Effector CD4-positive, alpha-beta T cell (primary cell): ENCODE data around the gene OFD1.
A peak's percentile ranks its signal among the peaks of the same experiment; 100 is the strongest.

Experiments used
- DNase-seq: peaks from one replicate; pipeline ENCODE4 v3.0.0-alpha.2; 2020
- total RNA-seq: gene quantifications from one replicate; lab custom pipeline; 2026; lab: John Stamatoyannopoulos, UW

OFD1 gene
- 214 reads per million, percentile 93 among the genes with 10 or more reads in this experiment for total RNA-seq

GRCh38 chrX:13734278-13735172 lies at the start of gene OFD1, which contains the start of gene TRAPPC2:
TSS of gene OFD1 (plus strand) at chrX:13734748. CDS start at chrX:13735072, 324 bp downstream.
TSS of gene TRAPPC2 (minus strand) at chrX:13734620. CDS start at chrX:13719963, 14,657 bp downstream.
- peak; percentile 89 for DNase-seq

- no peak for DNase-seq
Observed at GRCh38 chrX:13685126-13685763, 49.3 kb upstream of the OFD1 start.

- no peak for DNase-seq
Observed at GRCh38 chrX:13687203-13687602, 47.3 kb upstream of the OFD1 start.

- no peak for DNase-seq
Observed at GRCh38 chrX:13688384-13688957, 46.1 kb upstream of the OFD1 start.

- DNase-seq = peak; percentile 72
Observed at GRCh38 chrX:13688958-13689740, 45.4 kb upstream of the OFD1 start, which contains the start of gene RAB9A. TSS of gene RAB9A (plus strand) at chrX:13689128. CDS start at chrX:13708747, 19,619 bp downstream.

- DNase-seq = no peak
Observed at GRCh38 chrX:13689741-13690211, 44.8 kb upstream of the OFD1 start.

GRCh38 chrX:13690836-13691235 lies 43.7 kb upstream of the OFD1 start:
- no peak for DNase-seq

GRCh38 chrX:13691841-13692371 lies 42.6 kb upstream of the OFD1 start:
- DNase-seq = no peak

- DNase-seq = no peak
Observed at GRCh38 chrX:13692771-13693231, 41.7 kb upstream of the OFD1 start.

- no peak for DNase-seq
Observed at GRCh38 chrX:13693341-13693961, 41.1 kb upstream of the OFD1 start.

GRCh38 chrX:13694359-13694758 lies 40.2 kb upstream of the OFD1 start:
- DNase-seq = no peak

- DNase-seq = no peak
Observed at GRCh38 chrX:13694983-13695382, 39.6 kb upstream of the OFD1 start.

GRCh38 chrX:13695601-13696115 lies 38.9 kb upstream of the OFD1 start:
- DNase-seq = no peak

- no peak for DNase-seq
Observed at GRCh38 chrX:13697455-13697854, 37.1 kb upstream of the OFD1 start.

- DNase-seq = no peak
Observed at GRCh38 chrX:13697976-13698375, 36.6 kb upstream of the OFD1 start.

- DNase-seq = no peak
Observed at GRCh38 chrX:13698432-13698831, 36.1 kb upstream of the OFD1 start.

GRCh38 chrX:13699183-13699826 lies 35.2 kb upstream of the OFD1 start:
- no peak for DNase-seq

GRCh38 chrX:13700380-13700779 lies 34.2 kb upstream of the OFD1 start:
- no peak for DNase-seq

GRCh38 chrX:13702111-13702789 lies 32.3 kb upstream of the OFD1 start:
- DNase-seq = no peak

GRCh38 chrX:13703135-13703534 lies 31.4 kb upstream of the OFD1 start:
- no peak for DNase-seq
